ENCODE data around the gene ELOVL2. TPM values are rescaled to one million over a fixed set of nuclear protein-coding genes. Genes with fewer than 3 reads are reported as not detected.

The ELOVL2 gene
- total RNA-seq, 4 donors from 2014 or later, result 0.07 TPM; not detected in 3

DNA sequence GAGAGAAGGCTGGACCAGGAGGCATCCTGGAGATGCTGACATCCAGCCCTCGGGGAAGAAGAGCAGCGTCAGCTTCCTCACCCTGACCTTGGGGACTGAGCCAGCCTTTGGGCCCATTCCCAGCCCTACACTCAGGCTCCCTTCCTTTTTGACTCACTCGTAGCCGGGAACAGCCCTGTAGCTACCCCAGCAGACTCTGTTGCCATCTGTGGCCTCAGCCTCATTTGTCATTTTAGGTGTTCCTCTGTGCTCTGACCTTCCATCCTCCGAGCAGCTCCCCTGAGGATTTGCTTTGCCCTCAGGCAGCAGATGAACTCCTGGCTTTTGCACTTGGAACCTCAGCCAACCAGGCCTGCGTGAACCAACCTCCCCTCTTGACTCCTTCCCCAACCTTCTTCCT is 67.5 kb downstream of the ELOVL2 start:
- TF ChIP-seq, protein P1, sequence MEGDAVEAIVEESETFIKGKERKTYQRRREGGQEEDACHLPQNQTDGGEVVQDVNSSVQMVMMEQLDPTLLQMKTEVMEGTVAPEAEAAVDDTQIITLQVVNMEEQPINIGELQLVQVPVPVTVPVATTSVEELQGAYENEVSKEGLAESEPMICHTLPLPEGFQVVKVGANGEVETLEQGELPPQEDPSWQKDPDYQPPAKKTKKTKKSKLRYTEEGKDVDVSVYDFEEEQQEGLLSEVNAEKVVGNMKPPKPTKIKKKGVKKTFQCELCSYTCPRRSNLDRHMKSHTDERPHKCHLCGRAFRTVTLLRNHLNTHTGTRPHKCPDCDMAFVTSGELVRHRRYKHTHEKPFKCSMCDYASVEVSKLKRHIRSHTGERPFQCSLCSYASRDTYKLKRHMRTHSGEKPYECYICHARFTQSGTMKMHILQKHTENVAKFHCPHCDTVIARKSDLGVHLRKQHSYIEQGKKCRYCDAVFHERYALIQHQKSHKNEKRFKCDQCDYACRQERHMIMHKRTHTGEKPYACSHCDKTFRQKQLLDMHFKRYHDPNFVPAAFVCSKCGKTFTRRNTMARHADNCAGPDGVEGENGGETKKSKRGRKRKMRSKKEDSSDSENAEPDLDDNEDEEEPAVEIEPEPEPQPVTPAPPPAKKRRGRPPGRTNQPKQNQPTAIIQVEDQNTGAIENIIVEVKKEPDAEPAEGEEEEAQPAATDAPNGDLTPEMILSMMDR (IDR thresholded peaks at IDR 0.05), result no peak
- TF ChIP-seq POLR2A (IDR thresholded peaks at IDR 0.05), result no peak
- intact Hi-C loops (cut with DNase I; ENCODE audit: low total_unique reads), result no loop called here
- 51 to 66% methylated on average over 6 of the region's 6 CpGs for WGBS, 2 donors
- no peak overlapping the region for H3K4me3 ChIP-seq (ENCODE audit: low read depth, poor library complexity, severe bottlenecking)
- no peak for DNase-seq (ENCODE audit: low spot score in 2 of 2)

DNA sequence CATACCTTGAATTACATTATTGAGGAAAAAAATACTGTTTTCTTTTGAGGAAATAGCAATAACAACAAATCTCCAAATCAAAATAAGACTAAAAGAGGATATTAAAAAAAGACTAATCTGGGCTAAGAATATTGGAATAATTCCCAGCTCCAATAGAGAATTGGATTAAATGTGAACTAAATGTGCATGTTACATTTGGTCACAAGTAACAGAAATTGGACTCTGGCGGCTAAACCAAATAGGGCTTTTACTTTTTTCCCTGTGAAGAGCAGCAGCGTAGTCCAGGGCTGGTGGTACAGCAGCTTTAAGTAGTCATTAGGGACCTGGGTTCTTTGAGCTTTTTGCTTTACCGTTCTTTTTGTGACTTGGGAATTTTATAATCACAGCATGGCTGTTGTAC is 71.9 kb downstream of the ELOVL2 start:
- 71 to 72% methylated on average over 3 of the region's 3 CpGs for WGBS, 2 donors
- no peak for TF ChIP-seq POLR2A (IDR thresholded peaks at IDR 0.05)
- intact Hi-C loops (cut with DNase I; ENCODE audit: low total_unique reads), result loop anchor here (2.0 kb wide), 1 partner anchor 33 kb away; no protein-coding TSS in a partner anchor
- no peak overlapping the region for H3K4me3 ChIP-seq (ENCODE audit: low read depth, poor library complexity, severe bottlenecking)
- no peak for DNase-seq (ENCODE audit: low spot score in 2 of 2)

DNA sequence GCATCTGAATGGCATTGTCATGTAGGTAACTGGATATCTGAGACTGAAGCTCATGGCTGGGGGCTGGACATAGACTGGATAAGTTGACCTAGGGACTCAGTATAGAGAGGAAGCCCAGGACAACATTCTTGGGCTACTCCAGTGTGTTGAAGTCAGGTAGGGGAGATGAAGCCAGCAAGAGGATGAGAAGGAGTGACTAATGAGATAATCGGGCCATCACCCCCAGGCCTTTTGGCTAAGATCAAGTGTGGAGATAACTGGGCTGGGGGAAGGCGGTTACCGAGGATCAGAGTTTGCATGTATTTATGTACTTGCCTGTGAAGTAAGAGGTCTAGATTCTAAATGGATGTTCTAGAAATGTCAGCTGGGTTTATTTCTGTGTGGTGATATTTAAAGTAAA is 73.4 kb downstream of the ELOVL2 start:
- WGBS, 2 donors, result 59 to 62% methylated on average over 3 of the region's 3 CpGs
- intact Hi-C loops (cut with DNase I; ENCODE audit: low total_unique reads), result no loop called here
- TF ChIP-seq, protein P1 (IDR thresholded peaks at IDR 0.05), result no peak
- TF ChIP-seq POLR2A (IDR thresholded peaks at IDR 0.05), result no peak

DNA sequence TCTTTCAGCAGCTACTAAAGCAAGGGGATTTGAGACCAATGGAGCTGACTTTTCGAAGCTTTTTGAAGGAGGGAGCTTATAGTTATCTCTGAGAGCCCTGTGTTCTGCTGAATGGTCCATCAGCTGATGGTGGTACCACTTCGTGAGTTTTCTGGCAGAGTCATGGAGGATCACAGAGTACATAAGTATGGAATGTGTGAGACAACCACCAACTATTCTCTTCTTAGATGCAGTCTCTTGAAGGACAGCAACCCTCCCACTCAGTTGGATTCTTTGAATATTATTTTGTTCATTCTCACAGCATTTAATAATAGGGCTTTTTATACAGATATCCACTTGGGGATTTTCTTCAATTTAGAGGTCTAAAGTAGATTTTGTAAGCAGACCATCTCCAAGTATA is 75.3 kb downstream of the ELOVL2 start:
- TF ChIP-seq, protein P1 (IDR thresholded peaks at IDR 0.05), result no peak
- no peak for TF ChIP-seq POLR2A (IDR thresholded peaks at IDR 0.05)
- H3K4me3 ChIP-seq (ENCODE audit: low read depth, poor library complexity, severe bottlenecking), result no peak overlapping the region
- intact Hi-C loops (cut with DNase I; ENCODE audit: low total_unique reads), result no loop called here
- WGBS, 2 donors, result 78 to 81% methylated on average over 2 of the region's 2 CpGs
- no peak for DNase-seq (ENCODE audit: low spot score in 2 of 2)

More for the DNA sequence above, 73.4 kb downstream of the ELOVL2 start:
- no peak overlapping the region for H3K4me3 ChIP-seq (ENCODE audit: low read depth, poor library complexity, severe bottlenecking)
- no peak for DNase-seq (ENCODE audit: low spot score in 2 of 2)

DNA sequence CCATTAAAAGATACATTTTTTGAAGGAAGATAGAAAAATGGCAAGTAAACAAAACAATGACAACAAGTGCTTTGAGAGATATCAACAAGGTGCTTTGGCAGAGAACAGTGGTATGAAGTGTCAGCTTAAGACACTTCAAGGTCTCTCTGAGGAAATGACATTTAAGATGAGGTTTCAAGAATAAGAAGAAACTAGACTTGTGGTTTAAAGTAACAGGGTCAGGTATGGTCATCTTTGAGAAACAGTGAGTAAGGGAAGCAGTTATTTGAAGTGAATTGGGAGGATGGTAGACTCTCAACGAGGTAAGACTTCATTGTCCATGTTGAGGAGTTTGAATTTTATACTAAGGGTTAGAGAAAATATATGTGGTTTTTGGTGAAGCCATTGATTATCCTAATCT is 79.4 kb downstream of the ELOVL2 start:
- intact Hi-C loops (cut with DNase I; ENCODE audit: low total_unique reads), result no loop called here
- no peak overlapping the region for H3K4me3 ChIP-seq (ENCODE audit: low read depth, poor library complexity, severe bottlenecking)
- no peak for TF ChIP-seq POLR2A (IDR thresholded peaks at IDR 0.05)
- TF ChIP-seq, protein P1 (IDR thresholded peaks at IDR 0.05), result no peak
- DNase-seq (ENCODE audit: low spot score in 2 of 2), result no peak
- 80 to 91% methylated on average over 1 of the region's 1 CpG for WGBS, 2 donors

DNA sequence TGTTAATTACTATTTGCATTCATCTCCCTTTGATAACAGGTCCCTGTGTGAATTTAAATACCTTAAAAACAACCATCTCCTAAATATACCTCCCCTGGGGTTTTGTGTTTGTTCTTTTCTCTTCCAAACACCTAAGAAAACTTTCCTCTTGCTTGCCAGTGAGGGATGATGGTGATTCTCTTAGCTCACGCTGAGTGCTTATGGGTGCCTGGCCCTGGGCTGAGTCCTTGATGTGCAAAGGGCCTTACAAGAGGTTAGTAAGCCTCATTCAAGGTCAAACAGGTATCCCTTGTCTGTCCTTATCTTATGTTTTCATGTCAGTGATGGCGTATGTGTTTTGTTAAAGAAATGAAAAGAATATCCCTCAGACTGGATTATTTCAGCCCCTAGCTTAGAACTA is 81.0 kb downstream of the ELOVL2 start:
- WGBS, 2 donors, result 68 to 75% methylated on average over 2 of the region's 2 CpGs
- intact Hi-C loops (cut with DNase I; ENCODE audit: low total_unique reads), result no loop called here
- no peak for TF ChIP-seq POLR2A (IDR thresholded peaks at IDR 0.05)
- TF ChIP-seq, protein P1 (IDR thresholded peaks at IDR 0.05), result no peak
- no peak for DNase-seq (ENCODE audit: low spot score in 2 of 2)
- no peak overlapping the region for H3K4me3 ChIP-seq (ENCODE audit: low read depth, poor library complexity, severe bottlenecking)
